ENCODE data around the gene OPTC.
"Not testable (repeated sequence)": the region's sequence is repeated elsewhere in the genome, so short reads cannot be mapped to it uniquely, and the experiment has no call there.

The OPTC gene

GRCh38 chr1:203493901-203494300 lies at the start of gene OPTC:
OPTC (plus strand) TSS chr1:203494153; CDS start chr1:203496006, 1,853 bp downstream.
- Histone ChIP-seq H3K27ac (no peak within 1 kb of the TSS), H3K4me1 (no peaks in the 10 kb centered on the region), H3K4me3 (no peak within 1 kb of the TSS), H3K9me3 (no peaks in the 10 kb centered on the region), H3K27me3 (no peaks in the 10 kb centered on the region), H3K36me3 (no peaks in the 10 kb centered on the region), H4K20me1 (no peaks in the 10 kb centered on the region), H3K4me2 (no peak within 1 kb of the TSS), H3K9ac (no peak within 1 kb of the TSS)
- no peak for TF ChIP-seq Cebpa-rat (IDR thresholded peaks at IDR 0.05)

- no peak overlapping the region for H3K4me2 ChIP-seq
- H4K20me1 ChIP-seq: no peaks in the 10 kb centered on the region
- no peaks in the 10 kb centered on the region for H3K9me3 ChIP-seq
- H3K27ac ChIP-seq: no peak overlapping the region
- no peaks in the 10 kb centered on the region for H3K27me3 ChIP-seq
- H3K9ac ChIP-seq: no peak overlapping the region
- no peaks in the 10 kb centered on the region for H3K36me3 ChIP-seq
- H3K4me1 ChIP-seq: peaks cover 6% of the 10 kb centered on the region; the same call in 1 of the 2 replicates
- no peak for TF ChIP-seq Cebpa-rat (IDR thresholded peaks at IDR 0.05)
- H3K4me3 ChIP-seq: no peak overlapping the region
Measured at GRCh38 chr1:203444171-203444576, 49.8 kb upstream of the OPTC start.

GRCh38 chr1:203447151-203447550 lies 46.8 kb upstream of the OPTC start:
- no peaks in the 10 kb centered on the region for H3K36me3 ChIP-seq
- H3K4me1 ChIP-seq: peaks cover 12% of the 10 kb centered on the region
- no peak for TF ChIP-seq Cebpa-rat (IDR thresholded peaks at IDR 0.05)
- no peak overlapping the region for H3K4me3 ChIP-seq
- H3K27me3 ChIP-seq: no peaks in the 10 kb centered on the region
- no peaks in the 10 kb centered on the region for H3K9me3 ChIP-seq
- H4K20me1 ChIP-seq: no peaks in the 10 kb centered on the region
- H3K9ac ChIP-seq: no peak overlapping the region
- no peak overlapping the region for H3K27ac ChIP-seq
- no peak overlapping the region for H3K4me2 ChIP-seq

GRCh38 chr1:203447598-203447997 lies 46.4 kb upstream of the OPTC start:
- not testable (repeated sequence) for H3K36me3 ChIP-seq, H3K27me3 ChIP-seq, H3K27ac ChIP-seq, H3K4me3 ChIP-seq, H4K20me1 ChIP-seq, H3K9ac ChIP-seq, H3K9me3 ChIP-seq, H3K4me2 ChIP-seq
- peaks cover 13% of the 10 kb centered on the region for H3K4me1 ChIP-seq

- Histone ChIP-seq H3K4me2 (peak overlapping the region; percentile 3; the same call in 1 of the 2 replicates), H3K4me3 (no peak overlapping the region), H3K36me3 (no peaks in the 10 kb centered on the region), H3K27me3 (no peaks in the 10 kb centered on the region), H3K9ac (no peak overlapping the region), H3K4me1 (peaks cover 22% of the 10 kb centered on the region), H4K20me1 (no peaks in the 10 kb centered on the region), H3K27ac (no peak overlapping the region), H3K9me3 (no peaks in the 10 kb centered on the region)
- TF ChIP-seq Cebpa-rat (IDR thresholded peaks at IDR 0.05): no peak
Measured at GRCh38 chr1:203448521-203449061, 45.4 kb upstream of the OPTC start.

GRCh38 chr1:203450001-203450400 lies 44.0 kb upstream of the OPTC start:
- Histone ChIP-seq H3K4me1 (peaks cover 29% of the 10 kb centered on the region), H4K20me1 (no peaks in the 10 kb centered on the region), H3K9me3 (no peaks in the 10 kb centered on the region), H3K9ac (no peak overlapping the region), H3K36me3 (no peaks in the 10 kb centered on the region), H3K4me2 (no peak overlapping the region), H3K27me3 (no peaks in the 10 kb centered on the region), H3K27ac (no peak overlapping the region), H3K4me3 (no peak overlapping the region)
- no peak for TF ChIP-seq Cebpa-rat (IDR thresholded peaks at IDR 0.05)

- H3K4me1 ChIP-seq: peaks cover 29% of the 10 kb centered on the region
- no peaks in the 10 kb centered on the region for H4K20me1 ChIP-seq
- no peak overlapping the region for H3K4me2 ChIP-seq
Measured at GRCh38 chr1:203450479-203451149, 43.3 kb upstream of the OPTC start.

GRCh38 chr1:203451836-203452784 lies 41.8 kb upstream of the OPTC start:
- no peak overlapping the region for H3K27ac ChIP-seq
- peaks cover 29% of the 10 kb centered on the region for H3K4me1 ChIP-seq
- H3K36me3 ChIP-seq: no peaks in the 10 kb centered on the region
- H3K27me3 ChIP-seq: no peaks in the 10 kb centered on the region
- no peaks in the 10 kb centered on the region for H3K9me3 ChIP-seq
- H3K4me2 ChIP-seq: no peak overlapping the region; the same call in 1 of the 2 replicates
- H3K9ac ChIP-seq: 0 out of 2 replicates have a peak overlapping the region, but pooled peaks have one; percentile 4
- TF ChIP-seq Cebpa-rat (IDR thresholded peaks at IDR 0.05): no peak
- no peak overlapping the region for H3K4me3 ChIP-seq
- no peaks in the 10 kb centered on the region for H4K20me1 ChIP-seq

More at GRCh38 chr1:203450479-203451149, 43.3 kb upstream of the OPTC start:
- Histone ChIP-seq H3K9ac (no peak overlapping the region), H3K36me3 (no peaks in the 10 kb centered on the region), H3K27ac (no peak overlapping the region), H3K9me3 (no peaks in the 10 kb centered on the region), H3K4me3 (no peak overlapping the region), H3K27me3 (no peaks in the 10 kb centered on the region)
- no peak for TF ChIP-seq Cebpa-rat (IDR thresholded peaks at IDR 0.05)

- H4K20me1 ChIP-seq: no peaks in the 10 kb centered on the region
- peak overlapping the region; percentile 31; the same call in 1 of the 2 replicates for H3K4me2 ChIP-seq
- H3K36me3 ChIP-seq: no peaks in the 10 kb centered on the region
- H3K9me3 ChIP-seq: no peaks in the 10 kb centered on the region
- no peak overlapping the region for H3K27ac ChIP-seq
- no peaks in the 10 kb centered on the region for H3K27me3 ChIP-seq
- TF ChIP-seq Cebpa-rat (IDR thresholded peaks at IDR 0.05): no peak
- H3K9ac ChIP-seq: no peak overlapping the region
- peaks cover 29% of the 10 kb centered on the region for H3K4me1 ChIP-seq
- no peak overlapping the region for H3K4me3 ChIP-seq
Measured at GRCh38 chr1:203453016-203453415, 40.9 kb upstream of the OPTC start.

GRCh38 chr1:203453616-203454015 lies 40.3 kb upstream of the OPTC start:
- H3K4me1 ChIP-seq: peaks cover 25% of the 10 kb centered on the region

More at GRCh38 chr1:203453616-203454015, 40.3 kb upstream of the OPTC start:
- H3K27ac ChIP-seq: no peak overlapping the region
- H3K27me3 ChIP-seq: no peaks in the 10 kb centered on the region
- no peak for TF ChIP-seq Cebpa-rat (IDR thresholded peaks at IDR 0.05)
- H3K4me3 ChIP-seq: no peak overlapping the region
- H3K4me2 ChIP-seq: peak overlapping the region; percentile 31; the same call in 1 of the 2 replicates
- no peak overlapping the region for H3K9ac ChIP-seq
- no peaks in the 10 kb centered on the region for H4K20me1 ChIP-seq
- no peaks in the 10 kb centered on the region for H3K36me3 ChIP-seq
- no peaks in the 10 kb centered on the region for H3K9me3 ChIP-seq
